Activated CD4-positive, alpha-beta T cell treated with anti-CD3 and anti-CD28 coated beads, Interleukin-2, Interleukin-4, amounts not matched to agents 100 ng/mL and 50 ng/mL, durations not matched to agents 16 hours and 8 hours (primary cell): ENCODE measurements around the gene ZNF771.

Experiments used
- DNase-seq: peaks from one replicate; pipeline ENCODE4 v3.0.0-alpha.2; 2020; ENCODE audit warnings: low spot score

Gene ZNF771

DNA sequence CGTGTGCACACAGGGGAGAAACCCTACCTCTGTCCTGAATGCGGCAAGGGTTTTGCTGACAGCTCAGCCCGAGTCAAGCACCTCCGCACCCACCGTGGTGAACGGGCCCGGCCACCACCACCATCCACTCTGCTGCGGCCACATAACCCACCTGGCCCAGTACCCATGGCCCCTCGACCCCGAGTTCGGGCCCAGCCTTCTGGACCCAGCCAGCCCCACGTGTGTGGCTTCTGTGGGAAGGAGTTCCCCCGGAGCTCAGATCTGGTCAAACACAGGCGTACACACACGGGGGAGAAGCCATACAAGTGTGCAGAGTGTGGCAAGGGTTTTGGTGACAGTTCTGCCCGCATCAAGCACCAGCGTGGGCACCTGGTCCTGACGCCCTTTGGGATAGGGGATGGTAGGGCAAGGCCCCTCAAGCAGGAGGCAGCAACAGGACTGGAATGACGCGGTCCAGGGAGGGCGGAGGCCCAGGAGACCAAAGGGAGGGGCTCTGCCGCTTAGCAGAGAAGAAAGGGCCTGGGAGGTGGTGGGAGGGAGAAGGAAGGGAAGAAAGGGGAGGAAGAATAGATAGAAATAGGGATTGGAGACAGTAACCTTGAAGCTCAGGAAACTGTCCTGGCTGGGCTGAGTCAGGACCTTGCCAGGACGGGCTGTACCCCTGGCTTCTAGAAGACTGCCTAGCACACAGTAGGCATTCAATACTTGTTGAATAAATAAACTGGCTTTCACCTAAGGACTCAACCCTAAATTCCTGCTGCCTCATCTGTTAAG, 8.6 kb upstream of the ZNF771 start:
- no peak for DNase-seq

DNA sequence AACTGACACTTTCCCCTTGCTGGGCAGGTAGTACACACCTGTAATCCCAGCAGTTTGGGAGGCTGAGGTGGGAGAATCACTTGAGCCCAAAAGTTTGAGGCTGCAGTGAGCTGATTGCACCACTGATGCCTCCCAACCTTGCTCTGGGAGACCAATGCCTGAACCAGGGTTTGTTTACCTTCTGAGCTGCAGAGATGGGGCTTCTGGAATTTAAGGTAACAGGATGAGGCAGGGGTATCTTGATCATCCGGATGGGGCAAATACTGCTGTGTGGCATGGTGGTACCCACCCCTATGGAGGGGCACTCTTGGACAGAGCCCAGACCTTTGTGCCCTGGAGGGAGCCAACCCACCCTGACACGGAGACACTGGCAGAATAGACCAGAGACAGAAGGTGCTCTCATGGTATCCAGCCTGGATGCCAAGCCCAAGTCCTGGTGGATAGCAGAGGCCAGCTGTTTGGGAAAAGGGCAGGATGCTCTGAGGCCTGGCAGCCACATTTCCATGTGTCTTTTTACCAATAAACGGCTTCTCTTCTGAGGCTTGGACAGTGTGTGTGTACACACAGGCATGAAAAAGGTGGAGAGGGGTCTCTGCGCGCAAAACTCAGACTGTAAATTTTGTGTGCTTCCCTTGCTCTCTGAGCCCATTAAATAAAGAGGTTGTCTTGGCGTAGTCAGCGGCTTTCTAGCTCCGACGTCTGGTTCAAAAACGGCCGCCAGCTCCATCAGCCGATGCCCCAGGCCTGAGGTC, 7.8 kb upstream of the ZNF771 start:
- no peak for DNase-seq

DNA sequence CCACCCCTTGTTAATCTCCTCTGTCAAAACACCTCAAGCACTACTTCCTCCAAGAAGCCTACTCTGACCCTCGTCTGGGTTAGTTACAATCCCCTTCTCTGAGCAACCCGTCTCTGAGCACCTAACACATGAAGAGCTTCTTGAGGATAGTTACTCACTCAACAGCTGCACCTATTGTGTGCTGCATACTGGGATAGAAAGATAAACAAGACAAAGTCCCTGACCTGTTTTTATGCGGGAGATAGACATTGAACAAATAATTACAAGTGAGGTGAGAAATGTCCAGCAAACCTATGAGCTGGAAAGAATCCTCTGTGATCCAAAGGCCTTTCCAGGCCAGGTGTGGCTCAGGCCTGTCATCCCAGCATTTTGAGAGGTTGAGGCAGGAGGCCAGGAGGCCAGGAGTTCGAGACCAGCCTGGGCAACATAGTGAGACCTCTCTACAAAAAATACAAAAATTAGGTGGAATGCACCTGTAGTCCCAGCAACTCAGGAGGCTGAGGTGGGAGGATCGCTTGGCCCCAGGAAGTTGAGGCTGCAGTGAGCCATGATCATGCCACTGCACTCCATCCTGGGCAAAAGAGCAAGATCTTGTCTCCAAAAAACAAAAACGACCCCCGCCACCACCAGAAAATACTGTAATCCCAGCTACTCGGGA, 5.5 kb upstream of the ZNF771 start:
- DNase-seq: no peak

DNA sequence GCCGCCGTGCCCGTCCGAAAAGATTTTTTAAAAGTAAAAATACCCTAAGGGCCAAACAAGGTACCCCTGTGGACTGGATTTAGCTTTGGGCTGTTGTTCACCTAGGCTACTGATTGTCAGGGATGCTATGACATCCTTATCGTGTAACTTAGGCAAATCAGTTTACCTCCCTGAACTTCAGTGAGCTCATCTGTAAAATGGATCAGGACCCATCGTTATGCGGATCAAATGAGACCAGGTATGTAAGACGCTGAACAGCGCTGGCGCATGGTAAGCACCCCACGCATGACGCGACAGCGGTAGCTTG, 658 bp upstream of the ZNF771 start:
- no peak for DNase-seq

DNA sequence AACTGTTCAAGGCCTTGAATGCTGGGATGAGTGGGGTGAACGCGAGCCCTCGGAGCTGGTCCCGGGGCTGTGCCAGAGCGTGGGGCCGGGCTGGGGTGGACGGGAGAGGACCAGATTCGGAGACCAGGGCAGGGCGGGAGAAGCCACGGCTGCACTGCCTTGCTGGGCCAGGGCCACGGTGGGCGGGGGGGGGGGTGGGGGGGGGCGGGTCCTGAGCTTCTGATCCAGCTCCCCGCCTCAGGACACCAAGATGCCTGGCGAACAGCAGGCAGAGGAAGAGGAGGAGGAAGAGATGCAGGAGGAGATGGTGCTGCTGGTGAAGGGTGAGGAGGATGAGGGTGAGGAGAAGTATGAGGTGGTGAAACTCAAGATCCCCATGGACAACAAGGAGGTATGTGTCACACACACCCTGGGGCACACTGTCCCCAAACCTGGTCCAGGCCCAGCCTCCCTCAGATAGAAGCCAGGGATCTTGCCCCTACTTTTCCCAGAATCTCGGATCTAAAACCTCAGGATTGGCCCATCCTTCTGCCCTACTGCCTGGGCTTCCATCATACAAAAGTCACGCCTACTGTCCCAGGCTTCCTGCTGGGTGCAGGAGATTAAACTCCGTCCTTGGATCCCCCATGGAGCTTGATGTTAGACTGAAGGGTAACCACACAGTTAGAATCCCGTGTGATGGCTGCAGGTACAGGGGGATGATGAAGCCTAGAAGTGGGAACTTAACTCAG, 563 bp downstream of the ZNF771 start:
- no peak for DNase-seq

DNA sequence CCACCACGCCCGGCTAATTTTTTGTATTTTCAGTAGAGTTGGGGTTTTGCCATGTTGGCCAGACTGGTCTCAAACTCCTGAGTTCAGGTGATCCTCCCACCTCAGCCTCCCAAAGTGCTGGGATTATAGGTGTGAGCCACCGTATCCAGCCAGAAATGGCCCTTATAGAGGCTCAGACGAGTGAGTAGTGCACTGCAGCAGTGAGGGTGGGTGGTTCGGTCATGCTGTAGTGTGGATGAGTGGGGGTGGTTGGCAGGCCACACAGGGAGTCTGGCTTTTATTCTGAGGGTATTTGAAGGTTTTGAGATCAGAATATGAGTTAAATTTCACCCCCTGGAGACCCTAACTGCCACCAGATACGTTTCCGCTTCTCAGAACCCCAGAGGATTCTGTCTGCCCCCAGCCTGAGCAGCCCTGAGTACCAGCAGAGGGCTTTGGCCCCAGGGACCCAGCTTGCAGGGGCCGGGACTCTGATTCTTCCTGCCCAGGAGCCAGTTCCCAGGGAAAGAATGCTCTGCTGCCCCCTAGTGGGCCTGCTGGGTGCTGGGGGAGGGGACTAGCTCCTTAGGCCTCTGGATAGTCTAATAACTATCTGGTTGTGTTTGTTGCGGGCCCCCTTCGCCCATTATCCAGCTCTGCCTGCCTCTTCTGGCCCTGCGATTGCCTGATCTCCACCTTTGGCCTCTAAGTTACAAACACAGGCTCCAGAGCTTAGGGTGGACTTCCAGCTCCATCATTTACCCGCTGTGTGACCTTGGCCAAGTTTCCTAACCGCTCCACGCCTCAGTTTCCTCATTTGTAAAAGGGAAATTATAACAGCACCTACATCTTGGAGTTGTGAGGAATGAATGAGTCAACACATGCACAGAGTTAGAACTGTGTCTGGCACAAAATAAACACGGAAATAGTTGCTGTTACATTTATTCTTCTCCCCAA, 2.0 kb downstream of the ZNF771 start:
- peak; percentile 94 for DNase-seq

DNA sequence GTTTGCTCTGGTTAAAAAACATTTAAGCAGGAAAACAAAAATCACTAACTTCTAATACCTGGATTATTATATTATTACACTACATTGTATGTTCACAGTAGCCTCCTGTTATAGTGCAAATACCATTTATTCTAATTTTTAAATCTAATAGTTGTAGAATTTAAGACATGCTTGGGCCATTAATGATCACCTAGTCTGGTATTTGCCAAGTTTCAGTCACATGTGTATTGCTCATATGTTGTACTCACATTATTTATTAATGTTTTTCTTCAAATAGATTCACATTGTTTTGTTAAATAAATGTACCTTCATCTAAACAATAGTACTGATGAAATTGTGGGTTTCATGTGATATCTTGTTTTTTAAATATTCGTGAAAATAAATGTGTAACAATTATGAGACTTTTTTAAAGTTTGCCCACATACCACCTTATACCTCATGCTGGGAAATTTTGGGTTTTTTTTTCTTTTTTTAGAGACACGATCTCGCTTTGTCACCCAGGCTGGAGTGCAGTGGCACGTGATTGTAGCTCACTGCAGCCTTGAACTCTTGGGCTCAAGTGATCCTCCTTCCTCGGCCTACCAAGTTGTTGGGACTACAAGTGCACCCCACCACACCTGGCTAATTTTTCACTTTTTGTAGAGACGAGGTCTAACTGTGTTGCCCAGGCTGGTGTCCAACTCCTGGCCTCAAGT, 5.9 kb downstream of the ZNF771 start:
- no peak for DNase-seq

DNA sequence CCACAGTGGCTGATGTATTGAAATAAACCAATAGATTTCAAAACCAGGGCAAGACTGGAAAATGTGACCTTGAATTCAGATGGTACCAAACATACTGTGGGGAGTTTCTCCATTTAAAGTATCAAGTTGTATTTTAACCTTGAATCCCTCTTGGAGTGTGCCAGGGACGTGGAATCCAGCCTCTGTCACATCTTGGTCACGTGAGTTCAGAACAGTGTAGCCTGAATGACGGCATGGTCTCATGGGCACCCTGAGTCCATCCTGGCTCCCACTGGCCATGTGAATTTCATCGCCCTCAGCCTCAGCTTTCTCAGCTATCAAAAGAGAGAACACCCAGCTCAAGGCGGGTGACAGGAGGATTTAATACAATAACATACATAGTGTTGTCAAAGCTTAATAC, 6.8 kb downstream of the ZNF771 start:
- no peak for DNase-seq

DNA sequence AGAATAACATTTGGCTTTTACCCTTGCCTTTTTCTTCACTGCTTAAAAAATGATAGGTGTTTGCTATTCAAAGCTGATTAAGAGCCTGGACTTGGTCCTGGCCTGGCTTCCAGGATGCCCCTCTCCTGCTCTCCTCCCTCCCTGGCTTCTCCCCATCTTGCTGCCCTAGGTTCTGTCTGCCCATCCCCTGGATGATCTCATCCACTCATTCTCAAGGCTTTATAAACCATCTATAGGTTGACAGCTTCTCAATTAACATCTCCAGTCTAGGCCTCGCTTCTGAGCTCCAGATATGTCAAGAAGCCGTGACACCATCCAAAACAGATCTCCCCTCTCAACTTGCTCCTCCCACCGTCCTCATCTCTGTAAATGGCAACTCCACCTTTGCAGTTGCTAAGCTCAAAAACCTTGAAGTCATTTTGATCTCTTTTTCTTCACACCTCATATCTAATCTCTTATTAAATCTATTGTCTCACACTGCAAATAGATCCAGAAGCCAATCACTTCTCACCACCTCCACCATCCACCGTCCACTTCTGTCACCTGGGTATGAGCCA, 8.7 kb downstream of the ZNF771 start:
- DNase-seq: no peak

DNA sequence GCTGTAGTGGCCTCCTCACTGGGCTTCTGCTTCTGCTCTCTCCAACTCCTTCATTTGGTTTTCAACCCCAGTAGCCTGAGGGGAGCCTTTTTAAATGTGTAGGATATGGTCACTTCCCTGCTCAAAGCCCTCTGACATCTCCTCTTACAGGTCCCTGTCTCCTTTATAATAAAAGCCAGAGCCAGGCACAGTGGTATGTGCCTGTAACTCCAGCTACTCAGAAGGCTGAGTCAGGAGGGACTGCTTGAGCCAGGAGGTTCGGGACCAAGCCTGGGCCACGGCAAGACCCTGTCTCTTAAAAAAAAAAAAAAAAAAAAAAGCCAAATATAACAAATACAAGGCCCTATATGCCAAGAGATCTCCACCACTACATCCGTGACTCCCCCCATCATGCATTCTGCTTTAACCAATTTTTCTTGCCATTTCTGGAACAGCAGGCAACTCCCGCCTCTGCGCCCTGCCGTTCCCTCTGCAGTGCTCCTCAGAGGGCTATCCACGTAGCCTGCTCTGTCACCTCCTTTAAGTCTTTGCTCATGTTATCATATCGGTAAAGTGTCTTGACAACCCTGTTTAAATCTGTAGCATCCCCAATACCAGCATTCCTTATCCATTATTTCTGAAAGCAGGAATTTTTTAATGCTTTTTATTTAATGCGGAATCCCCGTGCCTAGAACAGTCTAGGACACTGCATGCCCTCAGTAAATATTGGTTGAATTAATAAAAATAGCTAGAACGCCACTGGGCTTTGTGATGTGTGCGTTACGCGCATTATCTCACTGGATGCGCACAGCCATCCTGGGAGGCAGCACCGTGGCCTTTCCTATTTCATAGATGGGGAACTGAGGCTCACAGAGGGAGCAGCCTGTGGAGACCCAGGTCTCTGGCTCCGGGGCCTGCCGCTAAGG, 9.5 kb downstream of the ZNF771 start:
- no peak for DNase-seq

DNA sequence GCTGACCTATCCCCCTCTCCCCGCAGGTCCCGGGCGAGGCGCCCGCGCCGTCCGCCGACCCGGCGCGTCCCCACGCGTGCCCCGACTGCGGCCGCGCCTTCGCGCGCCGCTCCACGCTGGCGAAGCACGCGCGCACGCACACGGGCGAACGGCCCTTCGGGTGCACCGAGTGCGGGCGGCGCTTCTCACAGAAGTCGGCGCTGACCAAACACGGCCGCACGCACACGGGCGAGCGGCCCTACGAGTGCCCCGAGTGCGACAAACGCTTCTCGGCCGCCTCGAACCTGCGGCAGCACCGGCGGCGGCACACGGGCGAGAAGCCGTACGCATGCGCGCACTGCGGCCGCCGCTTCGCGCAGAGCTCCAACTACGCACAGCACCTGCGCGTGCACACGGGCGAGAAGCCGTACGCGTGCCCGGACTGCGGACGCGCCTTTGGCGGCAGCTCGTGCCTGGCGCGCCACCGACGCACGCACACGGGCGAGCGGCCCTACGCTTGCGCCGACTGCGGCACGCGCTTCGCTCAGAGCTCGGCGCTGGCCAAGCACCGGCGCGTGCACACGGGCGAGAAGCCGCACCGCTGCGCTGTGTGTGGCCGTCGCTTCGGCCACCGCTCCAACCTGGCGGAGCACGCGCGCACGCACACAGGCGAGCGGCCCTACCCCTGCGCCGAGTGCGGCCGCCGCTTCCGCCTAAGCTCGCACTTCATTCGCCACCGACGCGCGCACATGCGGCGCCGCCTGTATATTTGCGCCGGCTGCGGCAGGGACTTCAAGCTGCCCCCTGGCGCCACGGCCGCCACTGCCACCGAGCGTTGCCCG, 10.3 kb downstream of the ZNF771 start:
- peak; percentile 92 for DNase-seq

DNA sequence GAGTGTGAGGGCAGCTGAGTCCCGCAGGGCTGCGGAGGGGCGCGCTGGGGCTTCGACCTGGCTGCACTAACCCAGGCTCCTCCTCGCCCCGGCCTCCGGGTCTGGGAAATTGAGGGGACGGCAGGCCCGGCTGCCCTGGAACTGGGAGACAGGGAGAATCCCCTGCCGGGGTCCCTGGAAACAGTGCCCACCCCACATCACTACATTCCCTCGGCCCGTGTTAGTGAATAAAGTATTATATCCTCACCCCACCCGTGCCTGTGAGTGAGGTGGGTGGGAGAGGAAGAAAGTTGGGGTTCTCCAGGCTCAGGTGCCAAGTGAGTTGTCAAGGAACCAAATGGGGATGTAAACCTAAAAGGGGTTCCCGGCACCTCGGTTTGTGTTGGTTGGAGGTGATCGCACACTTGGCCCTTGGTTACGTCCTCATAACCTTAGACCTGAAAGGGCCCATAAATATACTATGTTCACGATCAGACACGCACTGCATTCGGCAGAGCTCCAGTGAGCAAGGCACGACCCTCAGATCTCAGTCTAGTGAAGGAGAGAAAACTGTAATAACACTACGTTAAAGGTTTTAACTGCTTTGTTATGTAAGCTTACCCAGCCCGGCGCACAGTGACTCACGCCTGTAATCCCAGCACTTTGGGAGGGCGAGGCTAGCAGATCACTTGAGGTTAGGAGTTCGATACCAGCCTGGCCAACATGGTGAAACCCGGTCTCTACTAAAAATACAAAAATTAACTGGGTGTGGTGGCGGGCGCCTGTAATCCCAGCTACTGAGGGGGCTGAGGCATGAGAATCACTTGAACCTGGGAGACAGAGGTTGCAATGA, 11.2 kb downstream of the ZNF771 start:
- no peak for DNase-seq

DNA sequence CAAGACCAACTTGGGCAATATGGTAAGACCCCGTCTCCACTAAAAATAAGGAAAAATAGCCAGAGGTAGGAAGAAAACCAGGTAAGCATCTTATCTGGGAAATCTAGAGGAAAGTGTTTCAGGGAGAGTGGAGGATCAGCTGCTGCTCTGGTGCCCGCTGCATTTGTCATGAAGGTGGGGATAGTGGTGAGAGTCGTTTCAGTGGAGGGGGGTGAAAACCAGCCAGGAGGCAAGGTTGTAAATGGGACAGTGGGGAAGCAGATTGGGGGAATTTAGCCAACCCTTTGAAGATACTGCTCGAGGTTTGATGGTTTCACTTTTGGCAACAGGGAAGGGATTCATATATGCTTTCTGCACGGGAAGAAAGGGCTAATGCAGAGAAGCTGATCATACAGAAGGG, 13.6 kb downstream of the ZNF771 start:
- DNase-seq: no peak

DNA sequence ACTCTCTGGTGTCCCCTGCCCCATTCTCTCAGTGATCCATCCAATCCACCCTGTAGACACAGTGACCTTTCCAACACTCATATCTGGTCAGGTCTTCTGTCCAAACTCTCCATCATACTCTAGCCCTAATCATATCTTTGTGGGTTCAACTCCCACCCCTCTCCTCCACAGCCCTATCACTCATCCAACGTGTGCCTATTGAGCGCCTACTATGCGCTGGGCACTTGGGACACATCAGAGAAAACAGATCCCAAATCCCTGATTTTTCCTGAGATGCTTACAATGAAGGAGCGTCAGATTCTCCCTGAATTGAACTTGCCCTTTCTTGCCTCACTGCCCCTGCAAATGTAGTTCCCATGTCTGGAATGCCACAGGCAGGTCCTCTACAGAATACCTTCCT, 20.6 kb downstream of the ZNF771 start:
- no peak for DNase-seq

DNA sequence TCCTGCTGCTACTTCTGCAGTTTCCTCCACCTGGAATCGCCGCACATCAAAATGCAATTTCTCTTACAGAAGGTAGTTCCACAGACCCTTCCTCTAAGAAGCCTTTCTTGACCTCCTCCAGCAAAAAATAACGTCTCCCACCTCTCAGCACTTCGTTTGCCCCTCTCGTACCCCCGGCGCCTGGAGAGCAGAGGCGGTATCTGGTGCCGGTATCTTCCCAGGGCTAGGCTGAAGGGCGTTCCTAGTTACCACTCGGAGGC, 21.9 kb downstream of the ZNF771 start:
- no peak for DNase-seq

DNA sequence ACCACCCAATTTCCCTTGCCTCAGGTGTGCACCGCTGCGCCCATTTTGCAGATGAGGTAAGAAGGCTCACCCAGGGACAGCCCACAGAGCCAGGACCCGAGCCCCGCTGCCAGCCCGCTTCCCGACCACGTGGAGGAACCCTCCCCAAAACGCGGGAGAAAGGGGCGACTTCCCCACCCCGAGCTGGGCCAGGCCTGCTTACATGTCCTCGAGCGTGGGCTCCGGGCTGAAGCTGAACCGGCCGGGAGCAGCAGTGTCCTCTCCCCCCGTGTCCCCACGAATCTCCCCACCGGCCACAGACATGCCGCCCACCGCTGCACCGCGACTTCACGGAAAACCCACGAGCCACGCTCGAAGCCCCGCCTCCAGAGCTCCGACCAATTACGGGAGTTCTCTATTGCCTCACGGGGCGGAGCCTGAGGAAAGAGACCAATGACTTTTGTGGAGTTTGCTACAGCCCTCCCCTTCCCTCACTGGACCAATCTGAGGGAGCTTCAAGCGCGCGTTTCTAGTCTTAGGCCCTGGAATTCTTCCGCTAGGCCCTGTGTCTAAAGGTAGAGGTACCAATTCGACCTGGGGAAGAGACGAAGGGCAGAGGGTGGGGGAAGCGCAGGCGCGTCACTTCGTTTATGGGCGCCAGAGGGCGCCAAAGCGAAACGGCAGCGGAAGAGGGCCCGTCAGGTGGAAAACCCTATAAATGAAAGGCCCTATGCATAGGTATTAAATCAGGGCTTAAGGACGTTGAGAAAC, 22.4 kb downstream of the ZNF771 start, which contains the start of gene DCTPP1:
TSS of gene DCTPP1 (minus strand) at position 353 of the 750 bp plus-strand sequence. CDS start at position 303, 50 bp downstream.
- peak; percentile 99 for DNase-seq

DNA sequence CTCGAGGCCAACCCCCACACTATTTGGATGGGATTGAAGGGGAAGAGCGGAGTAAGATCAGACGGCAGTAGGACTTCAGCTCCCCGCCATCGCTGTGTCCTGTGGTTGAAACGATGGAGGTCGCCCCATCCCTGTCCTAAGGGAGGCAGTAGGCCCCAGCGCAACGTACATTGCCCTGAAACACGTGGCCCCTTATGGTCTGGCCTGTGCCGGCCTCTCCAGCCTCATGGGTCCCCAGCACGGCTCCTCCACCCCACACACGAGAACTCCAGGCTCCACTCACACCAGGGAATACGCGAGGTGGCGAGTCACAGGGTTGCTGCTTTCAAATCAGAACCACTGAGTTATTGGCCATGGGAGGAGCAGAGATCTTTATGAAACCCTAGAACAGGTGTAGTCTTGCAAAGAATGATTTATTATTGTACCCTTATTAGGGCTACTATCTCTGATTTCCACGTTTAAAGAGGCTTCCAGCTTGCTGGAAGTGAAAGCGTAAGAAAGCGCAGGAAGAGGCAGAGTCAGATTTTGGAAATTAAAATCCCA, 23.1 kb downstream of the ZNF771 start:
- no peak for DNase-seq
